Endothelial cell of umbilical vein (primary cell): ENCODE measurements around the gene SKOR2.

Source experiments
- EZH2 ChIP-seq: IDR thresholded peaks from 2 replicates; pipeline ENCODE4 v1.6.1; 2012; ENCODE audit warnings: borderline replicate concordance, low read depth, mild to moderate bottlenecking, moderate library complexity, low read length, inconsistent platforms; ENCODE audit not compliant: severe bottlenecking
- FOS ChIP-seq: IDR thresholded peaks from 2 replicates; pipeline ENCODE4 v1.6.1; 2011; ENCODE audit warnings: mild to moderate bottlenecking, low read length, moderate library complexity, borderline replicate concordance; ENCODE audit not compliant: insufficient read depth
- GATA2 ChIP-seq: IDR thresholded peaks from 2 replicates; pipeline ENCODE4 v1.7.0; 2011; ENCODE audit warnings: low read depth, mild to moderate bottlenecking, moderate library complexity, mixed read lengths, low read length; ENCODE audit not compliant: insufficient read length, insufficient read depth
- JUN ChIP-seq: IDR thresholded peaks from 2 replicates; pipeline ENCODE4 v1.6.1; 2011; ENCODE audit warnings: borderline replicate concordance, low read depth; ENCODE audit not compliant: insufficient read length, insufficient read depth
- MYC ChIP-seq: IDR thresholded peaks from one replicate; pipeline ENCODE4 v1.6.1; 2011; ENCODE audit warnings: mild to moderate bottlenecking, low read depth, low read length
- POLR2A ChIP-seq: IDR thresholded peaks from 2 replicates; pipeline ENCODE4 v1.6.1; 2012; ENCODE audit warnings: low read depth, mild to moderate bottlenecking, control low read depth, low read length
- POLR2AphosphoS5 ChIP-seq: IDR thresholded peaks from 2 replicates; pipeline ENCODE4 v1.6.1; 2012; ENCODE audit warnings: low read depth, mild to moderate bottlenecking, control low read depth, low read length, moderate library complexity; ENCODE audit not compliant: insufficient read depth
- TF ChIP-seq, protein P1 (sequence below), 2 donors: IDR thresholded peaks; 1 replicate in 1 of 2; 2 replicates in 1 of 2; pipeline ENCODE4 v1.5.1; 2011; ENCODE audit warnings: low read length in 2 of 2, mild to moderate bottlenecking in 2 of 2, moderate library complexity in 2 of 2, control low read depth in 1 of 2, inconsistent platforms in 1 of 2, low read depth in 1 of 2; ENCODE audit not compliant: insufficient read depth in 1 of 2; ENCODE audit errors: extremely low read depth in 1 of 2

DNA sequence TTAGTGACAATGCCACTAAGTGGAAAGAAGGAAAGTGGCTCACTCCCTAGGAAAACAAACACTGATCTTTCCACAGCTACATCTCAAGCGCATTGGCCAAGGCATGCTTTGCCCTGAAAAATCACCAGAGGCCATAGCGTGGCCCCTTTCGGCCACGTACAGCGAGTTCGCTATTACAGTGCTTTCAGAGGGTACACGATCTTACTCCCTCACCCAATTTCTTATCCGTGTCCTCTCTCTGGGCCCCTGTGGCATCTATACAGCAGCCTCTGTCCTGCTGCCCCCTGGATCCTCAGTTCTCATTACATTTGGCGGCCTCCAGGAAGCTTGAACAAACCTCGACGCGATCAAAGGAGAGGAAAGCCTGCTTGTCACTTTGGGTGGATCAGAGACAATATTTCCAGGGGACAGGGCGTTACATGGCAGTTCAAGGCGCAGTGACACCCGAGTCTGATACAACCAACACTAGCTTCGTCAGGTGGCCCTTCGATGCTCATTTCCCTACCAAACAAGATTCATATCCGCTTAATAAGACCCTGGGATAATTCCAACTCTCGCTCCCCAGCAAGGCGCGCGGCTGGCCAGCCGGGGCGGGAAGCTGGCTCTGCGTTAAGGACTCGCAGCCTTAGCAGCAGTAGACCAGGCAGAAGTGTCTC, 941 bp downstream of the SKOR2 start:
- TF ChIP-seq, protein P1, sequence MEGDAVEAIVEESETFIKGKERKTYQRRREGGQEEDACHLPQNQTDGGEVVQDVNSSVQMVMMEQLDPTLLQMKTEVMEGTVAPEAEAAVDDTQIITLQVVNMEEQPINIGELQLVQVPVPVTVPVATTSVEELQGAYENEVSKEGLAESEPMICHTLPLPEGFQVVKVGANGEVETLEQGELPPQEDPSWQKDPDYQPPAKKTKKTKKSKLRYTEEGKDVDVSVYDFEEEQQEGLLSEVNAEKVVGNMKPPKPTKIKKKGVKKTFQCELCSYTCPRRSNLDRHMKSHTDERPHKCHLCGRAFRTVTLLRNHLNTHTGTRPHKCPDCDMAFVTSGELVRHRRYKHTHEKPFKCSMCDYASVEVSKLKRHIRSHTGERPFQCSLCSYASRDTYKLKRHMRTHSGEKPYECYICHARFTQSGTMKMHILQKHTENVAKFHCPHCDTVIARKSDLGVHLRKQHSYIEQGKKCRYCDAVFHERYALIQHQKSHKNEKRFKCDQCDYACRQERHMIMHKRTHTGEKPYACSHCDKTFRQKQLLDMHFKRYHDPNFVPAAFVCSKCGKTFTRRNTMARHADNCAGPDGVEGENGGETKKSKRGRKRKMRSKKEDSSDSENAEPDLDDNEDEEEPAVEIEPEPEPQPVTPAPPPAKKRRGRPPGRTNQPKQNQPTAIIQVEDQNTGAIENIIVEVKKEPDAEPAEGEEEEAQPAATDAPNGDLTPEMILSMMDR (IDR thresholded peaks at IDR 0.05; ENCODE audit: extremely low read depth in 1 of 2, insufficient read depth in 1 of 2, low read depth in 1 of 2, low read length in 2 of 2): no peak
- TF ChIP-seq FOS: no peak
- no peak for TF ChIP-seq EZH2
- TF ChIP-seq POLR2AphosphoS5: no peak
- TF ChIP-seq MYC: no peak
- TF ChIP-seq POLR2A: no peak
- no peak for TF ChIP-seq GATA2
- TF ChIP-seq JUN: no peak
